Right ventricle myocardium inferior (tissue), 1 donor: ENCODE results near the gene IPCEF1. TPM values are rescaled to one million over a fixed set of nuclear protein-coding genes. Genes with fewer than 3 reads are reported as not detected.
"Not testable (repeated sequence)": the region's sequence is repeated elsewhere in the genome, so short reads cannot be mapped to it uniquely, and the experiment has no call there.

Experiments used
- ATAC-seq: fragments of 200-7000 bp; cut with Tn5 transposase; one replicate; pipeline ENCODE4 v1.9.1; 2020; ENCODE audit warnings: mild to moderate bottlenecking, moderate library complexity
- DNase-seq: peaks from one replicate; pipeline ENCODE4 v3.0.0; 2021; ENCODE audit errors: missing footprints
- intact Hi-C: fragments of 100-400 bp; cut with DNase I; formaldehyde crosslinking; loops from one replicate; pipeline ENCODE4 v1.11.0; 2022
- total RNA-seq: library from RNA; stranded (reverse); fragmentation: NEBNext Ultra II Directional; extraction: Animal tissue kit (Norgen Biotek cat#: 25700); gene quantifications from one replicate; pipeline ENCODE4 v1.2.1, GENCODE V29; 2021
- donor health status: DM: no; HTN: yes; CAD: no; lungs with severe emphysema.

Gene IPCEF1
- total RNA-seq, 1 donor from 2014 or later = 2.0 TPM

- DNase-seq (no peak), ATAC-seq (no peak)
- intact Hi-C loops = no loop called here
These were observed 49.9 kb downstream of the IPCEF1 start for GRCh38 chr6:154306696-154307095.

DNA sequence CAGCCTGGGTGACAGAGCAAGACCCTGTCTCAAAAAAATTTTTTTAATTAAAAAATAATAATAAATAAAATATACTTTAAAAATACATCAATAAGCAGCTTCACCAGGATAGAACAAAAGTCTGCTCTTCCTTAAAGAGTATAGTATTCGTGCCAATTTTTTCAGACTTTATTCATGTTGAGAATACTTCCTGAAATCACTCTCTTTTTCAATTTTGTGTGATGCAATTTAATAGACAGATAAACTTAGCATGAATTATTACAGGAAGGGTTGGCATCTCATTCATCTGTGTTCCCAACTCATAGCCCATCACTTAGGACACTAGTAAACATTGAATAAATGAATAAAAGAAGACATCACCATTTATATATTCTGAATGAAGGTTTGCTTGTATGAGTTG is 52.4 kb downstream of the IPCEF1 start:
- DNase-seq (no peak), ATAC-seq (no peak)
- intact Hi-C loops = no loop called here

DNA sequence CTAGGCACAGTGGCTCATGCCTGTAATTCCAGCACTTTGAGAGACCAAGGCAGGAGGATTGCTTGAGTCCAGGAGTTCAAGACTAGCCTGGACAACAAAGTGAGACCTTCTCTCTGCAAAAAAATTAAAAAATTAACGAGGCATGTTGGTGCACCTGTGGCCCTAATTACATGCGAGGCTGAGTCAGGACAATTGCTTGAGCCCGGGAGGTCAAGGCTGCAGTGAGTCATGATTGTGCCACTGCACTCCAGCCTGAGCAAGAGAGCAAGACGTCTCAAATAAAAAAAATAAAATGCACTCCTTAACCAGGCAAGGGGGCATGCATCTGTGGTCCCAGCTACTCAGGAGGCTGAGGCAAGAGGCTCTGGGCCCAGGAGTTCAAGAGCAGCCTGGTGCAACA is 53.0 kb downstream of the IPCEF1 start:
- intact Hi-C loops = not testable (repeated sequence)

DNA sequence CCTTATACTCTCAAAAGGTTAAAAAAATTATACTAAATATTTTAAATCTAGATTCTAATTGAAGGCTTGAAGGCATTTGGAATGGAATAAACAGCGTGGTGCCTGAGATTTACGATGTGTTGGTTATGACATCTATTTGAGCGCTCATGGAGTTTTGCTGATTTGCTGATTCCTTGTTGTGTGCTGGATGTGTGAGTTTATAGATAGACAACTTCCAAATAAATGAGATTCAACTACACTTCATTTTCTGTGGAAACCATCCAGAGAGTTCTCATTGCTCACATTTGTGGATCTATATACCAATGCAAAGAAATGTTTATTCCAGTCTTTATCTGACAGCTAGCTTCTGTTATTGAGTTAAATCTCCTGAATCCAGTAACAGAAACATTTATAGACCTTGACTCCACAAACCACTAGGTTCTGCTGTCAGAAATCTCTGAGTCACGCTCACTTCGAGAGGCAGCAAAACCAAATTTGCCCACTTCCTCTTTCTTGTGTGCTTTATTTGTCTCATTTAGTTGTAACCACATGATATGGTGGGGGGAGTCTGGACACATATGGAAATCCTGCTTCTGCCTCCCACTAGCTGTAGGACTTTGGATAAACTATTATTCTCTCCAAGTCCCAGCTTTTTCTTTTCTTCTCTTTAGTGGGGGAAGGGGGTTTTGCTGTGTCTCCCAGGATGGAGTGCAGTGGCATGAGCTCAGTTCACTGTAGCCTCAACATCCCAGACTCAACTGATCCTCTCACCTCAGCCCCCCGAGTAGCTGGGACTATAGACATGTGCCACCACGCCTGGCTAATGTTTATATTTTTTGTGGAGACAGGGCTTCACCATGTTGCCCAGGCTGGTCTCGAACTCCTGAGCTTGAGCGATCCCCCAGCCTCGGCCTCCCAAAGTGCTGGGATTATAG is 54.5 kb downstream of the IPCEF1 start:
- DNase-seq (no peak), ATAC-seq (no peak)
- intact Hi-C loops = no loop called here

More for the DNA sequence above, 53.0 kb downstream of the IPCEF1 start:
- not testable (repeated sequence) for DNase-seq, ATAC-seq

DNA sequence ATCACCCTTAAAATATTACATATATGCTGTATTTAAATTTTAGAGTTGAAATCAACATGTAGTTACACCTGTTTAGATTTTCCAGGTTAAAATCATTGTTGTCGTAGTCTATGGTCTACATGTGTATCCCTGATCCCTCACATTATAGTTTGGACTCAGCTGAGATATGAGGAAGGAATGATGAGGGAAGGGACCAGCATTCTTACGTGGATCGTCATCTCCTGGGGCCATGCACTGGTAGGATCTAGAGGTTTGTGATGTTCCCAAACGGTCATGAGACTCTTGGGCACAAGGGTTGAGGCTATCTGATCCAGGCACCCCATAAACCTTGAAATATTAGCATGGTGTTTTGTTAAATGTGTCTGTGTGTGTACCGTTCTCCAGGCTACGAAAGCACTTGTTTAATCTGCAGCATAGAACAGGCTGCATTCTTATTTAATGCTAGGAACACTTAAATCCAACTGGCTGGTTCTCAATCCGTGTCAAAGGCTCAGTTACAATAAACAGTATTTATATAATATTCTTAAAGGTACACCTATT is 55.4 kb downstream of the IPCEF1 start:
- intact Hi-C loops = no loop called here
- DNase-seq (no peak), ATAC-seq (peak; percentile 71)

DNA sequence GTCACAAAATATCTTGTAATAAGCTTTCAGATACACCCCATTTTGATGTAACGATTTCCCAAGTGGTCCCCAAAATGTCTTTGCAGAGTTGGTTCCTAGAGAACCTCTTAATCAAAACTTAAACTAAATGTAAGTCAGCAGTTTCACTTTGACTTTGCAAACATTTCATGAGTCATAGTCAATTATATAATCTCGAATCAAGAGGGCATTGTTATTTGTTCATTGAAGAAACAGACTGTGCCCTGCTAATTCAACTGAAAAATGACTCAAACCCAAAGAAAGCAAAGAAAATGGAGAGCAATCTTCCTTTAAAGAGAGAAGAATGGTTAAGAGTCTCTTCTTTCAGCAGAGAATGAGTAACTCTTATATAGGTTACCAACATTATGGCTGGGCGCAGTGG is 58.3 kb downstream of the IPCEF1 start:
- intact Hi-C loops = no loop called here
- no peak for DNase-seq
- no peak for ATAC-seq

- ATAC-seq = peak; percentile 90
- DNase-seq = no peak
- intact Hi-C loops = no loop called here
These were observed 58.9 kb downstream of the IPCEF1 start for GRCh38 chr6:154297721-154298120.

DNA sequence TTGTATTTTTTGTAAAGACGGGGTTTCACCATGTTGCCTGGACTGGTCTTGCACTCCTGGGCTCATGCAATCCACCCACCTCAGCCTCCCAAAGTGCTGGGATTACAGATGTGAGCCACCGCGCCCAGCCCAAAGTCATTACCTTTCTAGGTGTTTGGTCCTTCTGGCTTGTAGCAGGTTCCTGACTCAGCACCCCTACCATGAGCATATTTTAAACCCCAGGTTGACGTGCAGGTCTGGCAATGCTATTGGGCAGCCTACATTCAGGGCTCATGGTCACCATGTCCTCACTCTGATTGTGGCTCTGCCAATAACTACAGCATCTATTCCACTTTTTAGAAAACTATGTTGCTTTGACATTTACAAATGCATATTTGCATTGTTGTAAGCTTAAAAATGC is 59.4 kb downstream of the IPCEF1 start:
- no peak for ATAC-seq
- DNase-seq = no peak
- intact Hi-C loops = no loop called here

DNA sequence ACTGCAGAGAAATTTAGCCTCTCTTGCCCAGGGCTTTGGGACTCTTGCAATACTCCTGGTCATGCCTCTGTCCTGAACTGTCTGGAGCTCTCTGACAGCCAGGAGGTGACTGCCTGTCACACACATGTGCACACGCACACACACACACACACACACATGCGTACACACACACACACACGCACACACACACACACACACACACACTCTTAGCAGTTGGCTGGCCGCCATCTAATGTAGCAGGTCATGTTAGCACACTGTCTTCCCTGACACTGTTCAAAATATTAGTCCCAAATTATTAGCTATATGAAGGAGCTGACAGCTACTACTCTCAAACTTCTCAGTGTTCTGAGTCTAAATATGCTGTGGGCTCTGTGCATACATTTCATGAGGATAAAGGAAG is 60.9 kb downstream of the IPCEF1 start:
- intact Hi-C loops = no loop called here
- DNase-seq (no peak), ATAC-seq (peak; percentile 9)

GRCh38 chr6:154292855-154293519 is 63.6 kb downstream of the IPCEF1 start:
- intact Hi-C loops = no loop called here
- no peak for DNase-seq
- ATAC-seq = no peak

DNA sequence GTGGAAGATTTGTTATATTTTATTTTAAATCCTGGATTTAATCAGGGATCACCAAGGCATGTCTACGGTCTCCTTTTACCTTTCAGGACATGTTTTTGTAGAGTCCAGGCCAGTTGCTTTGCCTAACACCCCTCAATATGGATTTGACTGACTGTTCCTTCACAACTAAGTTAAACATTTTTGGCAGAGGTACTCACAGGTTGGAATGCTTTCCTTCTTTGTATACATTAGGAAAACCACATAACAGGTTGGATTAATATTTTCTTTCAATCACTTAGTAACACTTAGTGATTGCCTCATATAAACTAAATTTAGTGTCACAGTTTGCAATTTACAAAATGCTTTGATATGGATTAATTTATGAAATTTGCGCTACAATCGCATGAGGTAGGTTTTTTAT is 64.5 kb downstream of the IPCEF1 start:
- intact Hi-C loops = no loop called here
- ATAC-seq (no peak), DNase-seq (no peak)

- ATAC-seq (no peak), DNase-seq (no peak)
- intact Hi-C loops = no loop called here
These were observed 66.6 kb downstream of the IPCEF1 start for GRCh38 chr6:154289818-154290508.

DNA sequence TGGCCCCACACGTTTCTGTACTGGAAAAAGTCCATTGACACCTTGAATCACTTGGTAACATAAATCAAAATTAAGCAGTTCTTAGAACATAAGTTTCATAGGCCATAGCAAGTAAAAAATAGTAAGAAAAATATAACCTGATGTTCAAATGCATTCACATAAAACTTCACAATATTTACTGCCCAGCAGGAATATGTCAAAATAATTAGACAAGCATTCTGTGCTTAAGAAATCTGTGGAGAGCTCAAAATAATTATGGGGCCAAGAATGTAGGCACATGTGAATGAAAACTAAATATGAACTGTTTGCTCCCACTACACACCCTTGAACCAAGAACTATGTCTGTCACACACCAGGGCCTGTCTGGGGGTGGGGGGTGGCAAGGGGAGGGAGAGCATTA is 70.8 kb downstream of the IPCEF1 start:
- DNase-seq (no peak), ATAC-seq (no peak)
- intact Hi-C loops = no loop called here

DNA sequence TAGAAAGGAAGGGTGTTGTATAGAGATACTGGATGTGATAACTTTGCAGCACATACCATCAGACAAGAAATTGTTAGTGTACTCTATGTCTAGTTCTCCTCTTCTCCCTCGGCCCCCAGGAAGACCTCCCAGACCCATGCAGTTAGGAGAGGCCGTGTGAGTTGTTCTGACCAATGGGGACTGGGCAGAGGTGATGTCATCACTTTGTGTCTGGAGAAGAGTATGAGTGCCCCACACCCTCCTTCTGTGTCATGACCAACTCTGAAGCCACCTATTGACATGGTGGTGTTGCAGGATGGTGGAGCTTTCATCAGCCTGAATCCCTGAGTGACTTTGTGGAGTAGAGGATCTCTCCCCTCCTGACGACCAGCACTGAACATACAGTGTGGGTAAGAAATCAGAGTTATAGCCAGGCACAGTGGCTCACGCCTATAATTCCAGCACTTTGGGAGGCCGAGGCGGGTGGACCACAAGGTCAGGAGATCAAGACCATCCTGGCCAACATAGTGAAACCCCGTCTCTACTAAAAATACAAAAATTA is 72.2 kb downstream of the IPCEF1 start:
- intact Hi-C loops = no loop called here
- ATAC-seq (no peak), DNase-seq (no peak)

DNA sequence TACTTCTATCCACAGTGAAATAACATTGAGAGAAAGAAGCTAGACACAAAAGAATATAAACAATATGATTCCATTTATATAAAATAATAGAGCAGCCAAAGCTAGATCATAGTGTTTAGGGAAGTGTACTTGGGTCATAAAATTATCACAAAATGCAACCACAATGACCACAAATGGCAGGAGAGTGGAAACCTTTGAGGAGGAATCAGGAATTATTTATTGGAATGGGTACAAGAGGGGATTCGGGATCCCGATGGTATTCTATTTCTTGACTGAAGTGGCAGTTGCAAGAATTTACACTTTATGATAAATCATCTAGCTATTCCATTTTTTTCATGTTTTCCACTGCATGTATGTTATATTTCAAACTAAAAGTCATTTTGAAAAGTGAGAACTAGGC is 76.1 kb downstream of the IPCEF1 start:
- no peak for DNase-seq
- ATAC-seq = no peak
- intact Hi-C loops = no loop called here

- intact Hi-C loops = loop anchor here (1.0 kb wide), 1 partner anchor 123 kb away; no protein-coding TSS in a partner anchor
- ATAC-seq = no peak
- no peak for DNase-seq
These were observed 79.0 kb downstream of the IPCEF1 start for GRCh38 chr6:154277629-154278017.

DNA sequence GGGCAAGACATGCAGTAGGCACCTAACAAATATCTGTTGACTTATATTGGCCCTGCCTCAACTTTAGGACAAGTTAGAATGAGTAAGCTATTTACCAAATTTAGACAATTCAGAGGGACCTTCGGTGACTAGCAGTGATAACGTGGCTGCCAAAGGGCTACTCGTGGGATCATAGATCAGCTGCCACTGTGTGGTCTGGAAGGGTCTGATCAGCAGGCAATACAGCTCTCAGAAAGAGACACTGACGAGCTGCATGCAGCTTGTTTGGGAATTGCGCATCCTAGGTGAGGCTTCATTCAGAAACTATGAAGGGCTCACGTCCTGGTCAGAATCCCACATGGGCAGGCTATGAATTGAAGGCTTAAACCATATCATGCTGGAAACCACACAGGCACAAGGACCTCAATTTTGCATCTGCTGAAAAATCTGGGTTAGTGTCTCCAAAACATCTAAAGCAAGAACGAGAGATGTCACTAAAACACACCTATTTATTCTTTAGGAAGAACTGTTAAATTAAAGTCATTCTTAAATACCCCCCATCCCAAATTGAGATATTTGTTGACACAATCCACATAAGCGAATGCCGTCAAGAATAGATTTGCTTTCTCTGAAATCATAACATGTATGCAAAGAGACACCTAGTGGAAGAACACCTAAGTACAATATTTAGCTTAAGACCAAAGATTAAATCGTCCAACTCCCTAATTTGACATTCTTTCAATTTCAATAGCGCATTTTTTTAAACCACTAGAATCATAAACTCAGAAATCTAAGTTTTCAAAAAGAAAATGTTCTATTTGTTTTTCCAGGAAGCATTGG is 79.6 kb downstream of the IPCEF1 start:
- DNase-seq (no peak), ATAC-seq (no peak)
- intact Hi-C loops = loop anchor here (1.0 kb wide), 1 partner anchor 123 kb away; no protein-coding TSS in a partner anchor

GRCh38 chr6:154274168-154274567 is 82.4 kb downstream of the IPCEF1 start:
- ATAC-seq (no peak), DNase-seq (no peak)
- intact Hi-C loops = no loop called here
